ENCODE results near the gene ROBO1. TPM values are rescaled to one million over a fixed set of nuclear protein-coding genes. Genes with fewer than 3 reads are reported as not detected.

ROBO1 gene
- total RNA-seq, 1 donor from 2014 or later, result 27.1 TPM

DNA sequence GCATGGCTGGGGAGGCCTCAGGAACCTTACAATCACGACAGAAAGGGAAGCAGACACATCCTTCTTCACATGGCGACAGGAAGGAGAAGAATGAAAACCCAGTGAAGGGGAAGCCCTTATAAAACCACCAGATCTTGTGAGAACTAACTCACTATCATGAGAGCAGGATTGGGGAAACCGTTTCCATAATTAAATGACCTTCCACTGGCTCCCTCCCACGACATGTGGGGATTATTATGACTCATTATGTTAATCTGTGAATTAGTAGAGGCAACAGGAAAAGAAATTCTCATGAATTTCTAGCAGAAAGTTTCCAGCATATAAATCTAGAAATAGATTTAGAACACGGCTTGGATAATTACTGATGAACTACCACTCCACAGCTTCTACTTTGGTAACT is 937.3 kb downstream of the ROBO1 start:
- H3K4me3 ChIP-seq, result no peak overlapping the region
- intact Hi-C loops (cut with DNase I), result no loop called here
- no peaks in the 10 kb centered on the region for H3K4me1 ChIP-seq
- H3K27ac ChIP-seq, result no peak overlapping the region
- H3K36me3 ChIP-seq, result no peaks in the 10 kb centered on the region
- H3K9me3 ChIP-seq, result no peaks in the 10 kb centered on the region
- ATAC-seq, result no peak
- TF ChIP-seq, protein P1, sequence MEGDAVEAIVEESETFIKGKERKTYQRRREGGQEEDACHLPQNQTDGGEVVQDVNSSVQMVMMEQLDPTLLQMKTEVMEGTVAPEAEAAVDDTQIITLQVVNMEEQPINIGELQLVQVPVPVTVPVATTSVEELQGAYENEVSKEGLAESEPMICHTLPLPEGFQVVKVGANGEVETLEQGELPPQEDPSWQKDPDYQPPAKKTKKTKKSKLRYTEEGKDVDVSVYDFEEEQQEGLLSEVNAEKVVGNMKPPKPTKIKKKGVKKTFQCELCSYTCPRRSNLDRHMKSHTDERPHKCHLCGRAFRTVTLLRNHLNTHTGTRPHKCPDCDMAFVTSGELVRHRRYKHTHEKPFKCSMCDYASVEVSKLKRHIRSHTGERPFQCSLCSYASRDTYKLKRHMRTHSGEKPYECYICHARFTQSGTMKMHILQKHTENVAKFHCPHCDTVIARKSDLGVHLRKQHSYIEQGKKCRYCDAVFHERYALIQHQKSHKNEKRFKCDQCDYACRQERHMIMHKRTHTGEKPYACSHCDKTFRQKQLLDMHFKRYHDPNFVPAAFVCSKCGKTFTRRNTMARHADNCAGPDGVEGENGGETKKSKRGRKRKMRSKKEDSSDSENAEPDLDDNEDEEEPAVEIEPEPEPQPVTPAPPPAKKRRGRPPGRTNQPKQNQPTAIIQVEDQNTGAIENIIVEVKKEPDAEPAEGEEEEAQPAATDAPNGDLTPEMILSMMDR (IDR thresholded peaks at IDR 0.05), result no peak
- no peaks in the 10 kb centered on the region for H3K27me3 ChIP-seq
- DNase-seq, result no peak

DNA sequence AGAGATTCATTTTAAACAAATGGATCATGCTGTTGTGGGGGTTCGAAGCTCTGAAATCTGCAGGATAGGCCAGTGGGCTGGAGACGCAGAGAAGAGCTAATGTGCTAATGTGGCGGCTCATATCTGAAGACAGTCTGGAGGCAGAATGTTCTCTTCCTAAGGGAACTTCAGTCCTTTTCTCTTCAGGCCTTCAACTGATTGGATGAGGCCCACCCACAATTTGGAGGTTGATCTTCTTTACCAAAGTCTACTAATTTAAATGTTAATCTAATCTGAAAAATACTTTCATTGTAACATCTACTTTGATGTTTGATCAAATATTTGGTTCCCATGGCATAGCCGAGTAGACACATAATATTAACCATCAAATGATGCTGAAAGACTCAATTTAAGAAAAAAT is 940.2 kb downstream of the ROBO1 start:
- TF ChIP-seq, protein P1 (IDR thresholded peaks at IDR 0.05), result no peak
- no peaks in the 10 kb centered on the region for H3K36me3 ChIP-seq
- intact Hi-C loops (cut with DNase I), result no loop called here

DNA sequence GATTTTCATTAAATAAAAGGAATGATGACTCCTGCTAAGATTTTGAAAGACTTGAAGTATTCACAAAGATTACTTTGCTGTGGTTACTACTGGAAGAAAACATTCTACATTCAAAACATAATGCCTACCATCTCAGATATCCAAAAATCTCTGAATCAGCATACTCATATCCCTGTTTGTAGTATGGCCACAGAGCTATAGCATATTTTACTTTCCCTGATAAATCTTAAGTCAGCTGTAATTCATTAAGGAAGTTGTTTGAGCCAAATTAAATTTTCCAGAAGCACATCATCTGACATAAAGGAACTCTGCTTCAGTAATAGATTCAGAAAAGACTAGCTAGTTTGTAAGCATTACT is 942.0 kb downstream of the ROBO1 start:
- DNase-seq (no peak), ATAC-seq (no peak)
- Histone ChIP-seq H3K4me3 (no peak overlapping the region), H3K36me3 (no peaks in the 10 kb centered on the region), H3K4me1 (no peaks in the 10 kb centered on the region), H3K27ac (no peak overlapping the region), H3K9me3 (no peaks in the 10 kb centered on the region), H3K27me3 (no peaks in the 10 kb centered on the region)
- intact Hi-C loops (cut with DNase I), result no loop called here
- TF ChIP-seq, protein P1 (IDR thresholded peaks at IDR 0.05), result no peak

More for the DNA sequence above, 940.2 kb downstream of the ROBO1 start:
- H3K4me1 ChIP-seq, result no peaks in the 10 kb centered on the region
- DNase-seq (no peak), ATAC-seq (no peak)
- no peak overlapping the region for H3K27ac ChIP-seq
- no peaks in the 10 kb centered on the region for H3K27me3 ChIP-seq
- no peak overlapping the region for H3K4me3 ChIP-seq
- no peaks in the 10 kb centered on the region for H3K9me3 ChIP-seq

DNA sequence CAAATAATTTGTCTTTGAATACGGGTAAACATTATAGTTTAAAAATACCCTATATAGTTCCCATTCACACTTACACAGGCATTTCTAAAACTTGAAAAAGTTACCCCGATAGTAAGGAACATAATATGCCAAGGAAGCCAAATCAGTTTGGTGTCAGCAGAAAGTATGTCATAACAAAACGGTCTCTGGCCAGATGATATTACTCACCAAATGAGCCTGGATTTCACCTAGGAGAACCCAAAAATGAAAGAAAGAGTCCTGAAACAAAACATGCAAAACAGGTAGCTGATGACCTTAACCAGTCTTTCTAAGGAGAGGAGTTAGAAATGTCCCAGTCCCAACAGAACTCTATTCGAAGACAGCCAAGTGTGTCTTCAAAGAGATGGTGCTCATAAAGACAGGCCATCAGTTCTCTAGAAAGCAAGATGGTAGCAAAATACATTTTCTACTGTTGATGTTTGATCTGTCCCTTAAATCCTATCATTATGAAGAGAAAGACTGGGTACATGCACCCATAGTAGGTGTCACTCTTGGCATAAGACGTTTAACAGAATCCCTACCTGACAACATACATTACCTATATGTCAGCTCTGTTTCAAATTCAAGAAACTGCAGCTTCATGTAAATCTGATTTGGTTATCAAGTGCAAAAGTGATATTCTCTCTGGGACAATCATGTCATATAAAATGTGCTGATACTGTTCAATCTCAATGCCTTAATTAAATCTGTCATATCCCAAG is 942.5 kb downstream of the ROBO1 start:
- DNase-seq, result no peak
- no peak for ATAC-seq
- Histone ChIP-seq H3K4me1 (no peaks in the 10 kb centered on the region), H3K4me3 (no peak overlapping the region), H3K27ac (no peak overlapping the region), H3K27me3 (no peaks in the 10 kb centered on the region), H3K9me3 (no peaks in the 10 kb centered on the region), H3K36me3 (no peaks in the 10 kb centered on the region)
- intact Hi-C loops (cut with DNase I), result no loop called here
- TF ChIP-seq, protein P1 (IDR thresholded peaks at IDR 0.05), result no peak

DNA sequence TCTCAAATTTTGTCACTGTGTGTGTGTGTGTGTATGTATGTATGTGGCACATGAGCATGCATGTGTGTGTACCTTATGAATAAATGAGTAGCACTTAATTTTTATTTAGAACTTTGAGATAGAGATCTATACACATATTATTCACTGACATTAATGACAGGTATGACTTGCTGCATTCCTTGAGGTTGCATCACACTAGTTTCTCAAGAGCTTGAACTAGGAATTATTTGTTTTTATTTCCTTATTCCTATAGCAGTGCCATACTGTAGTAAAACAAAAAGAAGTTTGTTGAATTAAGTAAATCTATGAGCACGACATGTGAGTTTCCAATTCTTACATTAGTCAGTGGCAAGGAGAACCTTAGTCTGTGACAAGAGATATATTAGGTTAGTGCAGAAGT is 943.9 kb downstream of the ROBO1 start:
- Histone ChIP-seq H3K9me3 (no peaks in the 10 kb centered on the region), H3K27me3 (no peaks in the 10 kb centered on the region), H3K27ac (no peak overlapping the region), H3K36me3 (no peaks in the 10 kb centered on the region), H3K4me3 (no peak overlapping the region), H3K4me1 (no peaks in the 10 kb centered on the region)
- intact Hi-C loops (cut with DNase I), result no loop called here
- TF ChIP-seq, protein P1 (IDR thresholded peaks at IDR 0.05), result no peak
- no peak for DNase-seq
- ATAC-seq, result peak; percentile 48

DNA sequence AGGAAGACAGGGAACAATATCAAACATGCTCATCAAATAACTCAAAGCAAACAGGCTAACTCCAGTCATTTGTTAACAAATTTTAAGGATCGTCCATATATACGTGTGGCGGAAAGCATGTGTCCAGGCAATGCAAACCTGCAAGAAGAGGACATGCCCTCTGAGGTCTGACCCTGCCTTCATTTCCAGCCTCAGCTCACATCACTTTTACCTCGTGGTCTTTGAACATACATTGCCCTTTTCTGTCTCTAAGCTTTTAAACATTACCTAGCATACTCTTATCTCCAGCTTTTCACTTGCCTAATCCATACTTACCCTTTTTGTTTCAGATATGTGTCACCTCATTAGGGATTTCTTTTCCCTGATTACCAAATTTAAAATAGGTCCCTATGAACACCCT is 944.4 kb downstream of the ROBO1 start:
- TF ChIP-seq, protein P1 (IDR thresholded peaks at IDR 0.05), result no peak
- no peaks in the 10 kb centered on the region for H3K36me3 ChIP-seq
- DNase-seq (no peak), ATAC-seq (no peak)
- H3K4me1 ChIP-seq, result no peaks in the 10 kb centered on the region
- H3K9me3 ChIP-seq, result no peaks in the 10 kb centered on the region
- H3K4me3 ChIP-seq, result no peak overlapping the region
- no peak overlapping the region for H3K27ac ChIP-seq
- H3K27me3 ChIP-seq, result no peaks in the 10 kb centered on the region
- intact Hi-C loops (cut with DNase I), result no loop called here

Data from upper lobe of right lung (tissue), 1 donor.